Esophagus muscularis mucosa (tissue), 4 donors: ENCODE results near the gene MCAM. TPM values are rescaled to one million over a fixed set of nuclear protein-coding genes. Genes with fewer than 3 reads are reported as not detected.

Source experiments
- DNase-seq: peaks from one replicate; pipeline ENCODE4 v3.0.0-alpha.2; 2017; ENCODE audit errors: extremely low spot score
- H3K27ac ChIP-seq, 4 donors: fragments of 200-600 bp; sonication (generic); replicated peaks in 1 of 4; 1 replicate in 3 of 4; 2 replicates in 1 of 4; pipeline ENCODE4 v1.5.1; 2016 to 2019; ENCODE audit warnings: mild to moderate bottlenecking in 1 of 4
- H3K27me3 ChIP-seq, 4 donors: fragments of 200-600 bp; sonication (generic); one replicate each; pipeline versions ENCODE4 v1.5.1 to v1.6.0; 2016 to 2019
- H3K36me3 ChIP-seq, 4 donors: fragments of 200-600 bp; sonication (generic); one replicate each; pipeline ENCODE4 v1.5.1; 2016 to 2019
- H3K4me1 ChIP-seq, 4 donors: fragments of 200-600 bp; sonication (generic); one replicate each; pipeline ENCODE4 v1.5.1; 2016 to 2019
- H3K4me3 ChIP-seq, 4 donors: fragments of 200-600 bp; sonication (generic); 1 replicate in 2 of 4; 2 replicates in 2 of 4; pipeline ENCODE4 v1.5.1; 2016 to 2019; ENCODE audit warnings: mild to moderate bottlenecking in 4 of 4, moderate library complexity in 1 of 4
- H3K9me3 ChIP-seq, 4 donors: fragments of 200-600 bp; sonication (generic); 1 replicate in 3 of 4; 2 replicates in 1 of 4; pipeline ENCODE4 v1.5.1; 2016 to 2019
- EP300 ChIP-seq: sonication (generic); formaldehyde crosslinking; IDR thresholded peaks from one replicate; pipeline ENCODE4 v1.6.1; 2017; ENCODE audit warnings: antibody characterized with exemption
- POLR2A ChIP-seq: fragments of 450-650 bp; IDR thresholded peaks from one replicate; pipeline ENCODE4 v1.6.1; 2017; ENCODE audit warnings: antibody characterized with exemption, moderate library complexity, mild to moderate bottlenecking, low read depth
- POLR2AphosphoS5 ChIP-seq, 2 donors: sonication (generic); formaldehyde crosslinking; IDR thresholded peaks; one replicate each; pipeline ENCODE4 v1.6.1; 2017; ENCODE audit warnings: antibody characterized with exemption in 2 of 2
- WGBS: methylation state at CpG from one replicate; pipeline ENCODE4 v1.1.5; 2018; 5-methylcytosine and 5-hydroxymethylcytosine counted together
- intact Hi-C: fragments of 100-400 bp; cut with DNase I; formaldehyde crosslinking; loops from one replicate; pipeline ENCODE4 v1.15.1; 2023
- total RNA-seq, 4 donors: library from RNA; depleted of rRNA; stranded (reverse); fragments of >200 nt; gene quantifications; one replicate each; pipeline versions ENCODE4 v1.1.0 to v1.2.1, GENCODE V29; 2016
- TF ChIP-seq, protein P1 (sequence below), 3 experiments: fragments of 200-600 bp in 2 of 3; fragments of 450-650 bp in 1 of 3; sonication (generic) in 2 of 3; IDR thresholded peaks; one replicate each; pipeline ENCODE4 v1.5.1; 2017 to 2019; ENCODE audit warnings: antibody characterized with exemption in 3 of 3, mild to moderate bottlenecking in 2 of 3, moderate library complexity in 1 of 3

The MCAM gene
- total RNA-seq, 4 donors from 2014 or later, result 607 to 1,312 (median 805) TPM

DNA sequence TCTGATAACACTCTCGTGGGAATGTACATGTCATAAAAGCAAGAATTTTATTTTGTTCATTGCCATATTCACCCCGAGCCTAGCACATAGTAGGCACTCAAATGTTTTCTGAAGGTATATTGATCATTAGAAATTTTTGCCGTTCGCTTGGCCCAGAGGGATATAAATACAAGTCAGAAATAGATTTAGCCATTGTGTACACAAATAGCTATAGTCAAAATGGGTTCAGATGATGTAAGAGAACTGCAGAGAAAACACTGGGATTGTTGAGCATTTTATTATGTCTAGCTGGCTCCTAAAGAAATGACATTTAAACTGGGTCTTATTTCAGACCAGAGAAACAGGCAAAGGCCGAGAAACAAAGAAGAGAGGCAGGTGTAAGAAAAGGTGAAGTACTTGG lies 49.3 kb downstream of the MCAM start:
- Histone ChIP-seq H3K4me3 (no peak overlapping the region), H3K4me1 (peaks cover 11 to 25% (median 20%) of the 10 kb centered on the region in 4 donors), H3K9me3 (no peaks in the 10 kb centered on the region), H3K27me3 (no peaks in the 10 kb centered on the region), H3K36me3 (peaks cover 0 to 11% (median 8%) of the 10 kb centered on the region in 4 donors), H3K27ac (no peak overlapping the region)
- intact Hi-C loops, result no loop called here
- 88% methylated on average over 5 of the region's 5 CpGs for WGBS
- TF ChIP-seq EP300, result no peak
- no peak for TF ChIP-seq POLR2A
- no peak for TF ChIP-seq POLR2AphosphoS5 (IDR thresholded peaks at IDR 0.05)
- no peak for DNase-seq

DNA sequence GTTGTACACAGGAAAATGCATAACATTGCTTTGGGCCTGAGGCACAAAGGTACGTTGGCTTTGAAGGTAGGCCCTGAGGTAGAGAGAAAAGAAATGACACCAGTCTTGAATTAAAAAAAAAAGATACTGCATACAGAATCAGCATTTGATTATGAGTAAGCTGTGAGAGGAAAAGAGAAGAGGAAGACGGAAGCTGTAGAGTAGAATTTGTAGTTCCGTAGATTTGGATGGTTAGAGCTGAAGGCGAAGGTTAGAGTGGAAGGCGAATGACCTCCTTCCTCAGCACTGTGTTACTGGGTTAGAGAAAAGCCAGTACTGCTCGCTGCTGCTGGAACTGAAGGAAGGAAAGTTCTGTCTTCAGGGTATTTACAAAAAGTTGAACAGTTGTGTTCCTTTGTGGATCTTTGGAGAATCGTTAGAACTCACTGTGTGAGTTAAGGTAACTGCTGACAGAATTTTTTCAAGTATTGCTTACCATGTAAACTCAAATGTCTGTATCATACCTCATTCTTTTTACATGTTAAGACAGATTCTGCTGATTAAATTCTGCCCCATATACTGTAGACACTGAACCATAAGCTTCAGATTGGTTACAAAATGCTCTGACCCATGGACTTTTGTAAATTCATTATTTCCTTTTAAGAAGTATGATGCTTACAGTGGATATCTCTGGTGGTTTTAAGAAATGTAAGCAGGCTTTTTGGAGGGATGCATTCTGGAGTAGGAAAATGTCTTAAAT lies 50.2 kb downstream of the MCAM start:
- no peak for TF ChIP-seq POLR2A
- TF ChIP-seq, protein P1, sequence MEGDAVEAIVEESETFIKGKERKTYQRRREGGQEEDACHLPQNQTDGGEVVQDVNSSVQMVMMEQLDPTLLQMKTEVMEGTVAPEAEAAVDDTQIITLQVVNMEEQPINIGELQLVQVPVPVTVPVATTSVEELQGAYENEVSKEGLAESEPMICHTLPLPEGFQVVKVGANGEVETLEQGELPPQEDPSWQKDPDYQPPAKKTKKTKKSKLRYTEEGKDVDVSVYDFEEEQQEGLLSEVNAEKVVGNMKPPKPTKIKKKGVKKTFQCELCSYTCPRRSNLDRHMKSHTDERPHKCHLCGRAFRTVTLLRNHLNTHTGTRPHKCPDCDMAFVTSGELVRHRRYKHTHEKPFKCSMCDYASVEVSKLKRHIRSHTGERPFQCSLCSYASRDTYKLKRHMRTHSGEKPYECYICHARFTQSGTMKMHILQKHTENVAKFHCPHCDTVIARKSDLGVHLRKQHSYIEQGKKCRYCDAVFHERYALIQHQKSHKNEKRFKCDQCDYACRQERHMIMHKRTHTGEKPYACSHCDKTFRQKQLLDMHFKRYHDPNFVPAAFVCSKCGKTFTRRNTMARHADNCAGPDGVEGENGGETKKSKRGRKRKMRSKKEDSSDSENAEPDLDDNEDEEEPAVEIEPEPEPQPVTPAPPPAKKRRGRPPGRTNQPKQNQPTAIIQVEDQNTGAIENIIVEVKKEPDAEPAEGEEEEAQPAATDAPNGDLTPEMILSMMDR (IDR thresholded peaks at IDR 0.05), result no peak
- no peak for TF ChIP-seq EP300
- no peak for TF ChIP-seq POLR2AphosphoS5 (IDR thresholded peaks at IDR 0.05)
- Histone ChIP-seq H3K4me1 (peaks cover 15 to 28% (median 24%) of the 10 kb centered on the region in 4 donors), H3K9me3 (no peaks in the 10 kb centered on the region), H3K36me3 (peaks cover 0 to 1% (median 0%) of the 10 kb centered on the region in 4 donors), H3K4me3 (no peak overlapping the region), H3K27ac (no peak overlapping the region), H3K27me3 (no peaks in the 10 kb centered on the region)
- intact Hi-C loops, result no loop called here
- 82% methylated on average over 7 of the region's 7 CpGs for WGBS
- DNase-seq, result no peak

DNA sequence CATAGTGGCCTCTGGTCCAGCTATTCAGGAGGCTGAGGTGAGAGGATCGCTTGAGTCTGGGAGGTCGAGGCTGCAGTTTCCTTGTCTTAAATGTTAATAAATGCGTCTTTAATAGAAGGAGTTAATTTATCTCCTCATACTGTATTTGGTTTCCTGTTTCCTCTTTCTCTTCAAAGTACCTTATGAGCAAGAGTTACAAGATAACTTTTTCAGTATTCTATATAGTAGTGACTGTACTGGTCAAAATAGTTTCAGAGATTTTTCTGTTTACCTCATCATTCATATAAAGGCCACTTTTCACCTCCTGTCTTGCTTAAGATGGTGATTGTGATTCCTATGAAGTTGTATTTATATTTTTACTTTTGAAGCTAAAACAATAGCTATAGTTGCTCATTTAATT lies 50.9 kb downstream of the MCAM start:
- Histone ChIP-seq H3K4me1 (peaks cover 15 to 28% (median 24%) of the 10 kb centered on the region in 4 donors), H3K9me3 (no peaks in the 10 kb centered on the region), H3K36me3 (no peaks in the 10 kb centered on the region), H3K4me3 (no peak overlapping the region), H3K27me3 (no peaks in the 10 kb centered on the region), H3K27ac (no peak overlapping the region)
- DNase-seq, result no peak
- 84% methylated on average over 3 of the region's 3 CpGs for WGBS
- intact Hi-C loops, result no loop called here
- TF ChIP-seq POLR2A (no peak), EP300 (no peak), POLR2AphosphoS5 (IDR thresholded peaks at IDR 0.05) (no peak)
- TF ChIP-seq, protein P1 (IDR thresholded peaks at IDR 0.05), result no peak

DNA sequence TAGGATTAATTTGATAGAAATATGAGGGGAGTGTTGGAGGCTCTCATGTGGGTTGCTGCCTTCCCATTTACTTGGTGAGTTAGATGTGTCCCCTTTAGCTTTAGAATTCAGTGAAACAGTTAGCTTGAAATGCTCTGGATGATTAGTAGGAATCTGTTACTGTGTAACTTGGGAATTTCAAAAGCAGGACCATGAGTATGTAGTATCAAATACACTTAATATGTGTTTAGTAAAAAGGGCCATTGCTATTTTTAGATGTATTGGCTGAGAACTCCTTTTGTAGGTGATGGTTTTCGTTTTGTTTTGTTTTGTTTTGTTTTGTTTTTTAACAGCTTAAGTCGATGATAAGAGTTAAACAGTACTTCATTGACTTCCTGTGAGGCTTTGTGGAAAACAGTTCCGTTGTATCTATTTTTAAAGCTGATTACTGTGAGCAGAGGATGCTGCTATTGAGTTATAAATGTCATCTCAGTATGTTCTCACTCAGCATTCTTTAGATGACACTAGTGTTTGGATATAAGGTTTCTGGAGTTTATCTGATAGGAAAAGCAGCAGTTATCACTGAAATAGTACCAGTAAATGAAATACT lies 53.5 kb downstream of the MCAM start:
- no peak for DNase-seq
- 10% methylated on average over 3 of the region's 3 CpGs for WGBS
- H3K36me3 ChIP-seq, result no peaks in the 10 kb centered on the region
- peaks cover 15 to 28% (median 24%) of the 10 kb centered on the region in 4 donors for H3K4me1 ChIP-seq
- H3K4me3 ChIP-seq, result no peak overlapping the region
- no peaks in the 10 kb centered on the region for H3K27me3 ChIP-seq
- intact Hi-C loops, result no loop called here
- H3K27ac ChIP-seq, result peak overlapping the region; percentile 4 to 37 (median 29)
- no peaks in the 10 kb centered on the region for H3K9me3 ChIP-seq
- TF ChIP-seq POLR2AphosphoS5 (IDR thresholded peaks at IDR 0.05), result no peak
- TF ChIP-seq, protein P1 (IDR thresholded peaks at IDR 0.05), result no peak
- TF ChIP-seq EP300, result no peak
- no peak for TF ChIP-seq POLR2A

DNA sequence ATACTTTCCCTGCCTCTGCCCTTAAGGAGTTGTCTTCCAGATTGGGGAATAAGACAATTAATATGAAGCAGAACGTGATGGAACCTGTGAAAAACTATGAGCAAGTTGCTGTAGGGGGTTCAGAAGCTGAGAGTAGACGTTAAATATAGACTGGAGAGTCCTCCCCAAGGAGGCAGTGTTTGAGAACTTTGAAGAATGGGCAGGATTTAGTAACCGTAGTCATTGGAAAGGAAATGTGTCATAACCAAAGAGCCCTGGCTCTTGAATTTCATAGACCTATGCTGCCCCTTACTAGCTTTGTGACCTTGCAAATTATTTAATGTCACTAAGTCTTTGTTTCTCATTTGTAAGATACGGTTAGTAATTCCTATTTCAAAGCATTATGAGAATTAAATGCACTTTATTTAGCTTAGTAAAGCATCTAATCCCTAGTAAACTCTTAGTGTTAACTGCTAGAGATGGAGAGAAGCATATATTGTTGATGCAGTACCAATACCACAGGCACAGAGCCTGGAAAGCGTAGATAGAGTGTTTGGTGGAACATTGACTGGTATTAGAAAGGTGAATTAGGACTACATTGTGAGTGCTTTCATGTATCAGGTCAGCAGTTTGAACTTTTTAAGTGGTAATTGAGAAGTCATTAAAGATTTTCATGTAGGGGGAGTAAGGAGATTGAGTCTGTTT lies 54.1 kb downstream of the MCAM start:
- peak overlapping the region; percentile 4 to 37 (median 29) for H3K27ac ChIP-seq
- H3K4me3 ChIP-seq, result no peak overlapping the region
- intact Hi-C loops, result no loop called here
- TF ChIP-seq POLR2AphosphoS5 (IDR thresholded peaks at IDR 0.05) (no peak), EP300 (no peak), POLR2A (no peak)
- TF ChIP-seq, protein P1 (IDR thresholded peaks at IDR 0.05), result no peak
- H3K4me1 ChIP-seq, result peaks cover 15 to 23% (median 22%) of the 10 kb centered on the region in 4 donors
- no peaks in the 10 kb centered on the region for H3K9me3 ChIP-seq
- 74% methylated on average over 5 of the region's 5 CpGs for WGBS
- DNase-seq, result no peak
- H3K27me3 ChIP-seq, result no peaks in the 10 kb centered on the region
- no peaks in the 10 kb centered on the region for H3K36me3 ChIP-seq
